MM.1S (cell line): ENCODE data around the gene MTCP1.

Source experiments
- DNase-seq: peaks from one replicate; pipeline ENCODE4 v3.0.0-alpha.2; 2015
- H2AFZ ChIP-seq: fragments of 300-600 bp; sonication (generic); 2 replicates; pipeline ENCODE4 v1.6.0; 2016; ENCODE audit warnings: antibody characterized with exemption, low read length
- H3F3A ChIP-seq: fragments of 300-600 bp; sonication (generic); 2 replicates; pipeline ENCODE4 v1.6.1; 2016; ENCODE audit warnings: mild to moderate bottlenecking, antibody characterized with exemption, low read length, moderate library complexity, mixed read lengths; ENCODE audit not compliant: insufficient read depth
- H3K27ac ChIP-seq: fragments of 300-600 bp; sonication (generic); 2 replicates; pipeline ENCODE4 v1.5.1; 2016; ENCODE audit warnings: mild to moderate bottlenecking, low read length
- H3K27me3 ChIP-seq: fragments of 300-600 bp; sonication (generic); replicated peaks from 2 replicates; pipeline ENCODE4 v1.6.0; 2016; ENCODE audit warnings: low read length; ENCODE audit not compliant: insufficient read depth
- H3K36me3 ChIP-seq: fragments of 300-600 bp; sonication (generic); replicated peaks from 2 replicates; pipeline ENCODE4 v1.6.1; 2016; ENCODE audit warnings: mild to moderate bottlenecking, low read length, mixed read lengths; ENCODE audit not compliant: insufficient read depth
- H3K4me1 ChIP-seq: fragments of 300-600 bp; sonication (generic); 2 replicates; pipeline ENCODE4 v1.6.1; 2016; ENCODE audit warnings: low read length, mixed read lengths
- H3K4me2 ChIP-seq: fragments of 300-600 bp; sonication (generic); 2 replicates; pipeline ENCODE4 v1.6.0; 2016; ENCODE audit warnings: low read depth, low read length
- H3K4me3 ChIP-seq: fragments of 300-600 bp; sonication (generic); 2 replicates; pipeline ENCODE4 v1.5.1; 2016; ENCODE audit warnings: low read length, mixed read lengths
- H3K79me2 ChIP-seq: fragments of 300-600 bp; sonication (generic); 2 replicates; pipeline ENCODE4 v1.6.1; 2016; ENCODE audit warnings: mixed run types, low read length, mixed read lengths
- H3K9ac ChIP-seq: fragments of 300-600 bp; sonication (generic); 2 replicates; pipeline ENCODE4 v1.6.1; 2016; ENCODE audit warnings: low read length, mixed read lengths
- H3K9me2 ChIP-seq: fragments of 300-600 bp; sonication (generic); replicated peaks from 2 replicates; pipeline ENCODE4 v1.6.1; 2016; ENCODE audit warnings: mild to moderate bottlenecking, low read length, mixed read lengths; ENCODE audit not compliant: insufficient read depth
- H3K9me3 ChIP-seq: fragments of 300-600 bp; sonication (generic); replicated peaks from 2 replicates; pipeline ENCODE4 v1.6.1; 2016; ENCODE audit warnings: mild to moderate bottlenecking, low read length, mixed read lengths; ENCODE audit not compliant: insufficient read depth
- H4K20me1 ChIP-seq: fragments of 300-600 bp; sonication (generic); 2 replicates; pipeline ENCODE4 v1.6.1; 2016; ENCODE audit warnings: mild to moderate bottlenecking, low read length, moderate library complexity, mixed read lengths; ENCODE audit not compliant: insufficient read depth
- EZH2 ChIP-seq: fragments of 300-600 bp; sonication (generic); optimal IDR thresholded peaks from 2 replicates; pipeline ENCODE3; 2017; ENCODE audit warnings: low read depth, mild to moderate bottlenecking, antibody characterized with exemption, low read length, mixed read lengths
- EZH2phosphoT487 ChIP-seq: fragments of 300-600 bp; sonication (generic); IDR thresholded peaks from 2 replicates; pipeline ENCODE4 v1.6.1; 2018; ENCODE audit warnings: antibody characterized with exemption, low read length
- TF ChIP-seq, protein P1 (sequence below): fragments of 300-600 bp; sonication (generic); IDR thresholded peaks from 2 replicates; pipeline ENCODE4 v1.5.1; 2016; ENCODE audit warnings: antibody characterized with exemption, low read length, mixed read lengths

MTCP1 gene

DNA sequence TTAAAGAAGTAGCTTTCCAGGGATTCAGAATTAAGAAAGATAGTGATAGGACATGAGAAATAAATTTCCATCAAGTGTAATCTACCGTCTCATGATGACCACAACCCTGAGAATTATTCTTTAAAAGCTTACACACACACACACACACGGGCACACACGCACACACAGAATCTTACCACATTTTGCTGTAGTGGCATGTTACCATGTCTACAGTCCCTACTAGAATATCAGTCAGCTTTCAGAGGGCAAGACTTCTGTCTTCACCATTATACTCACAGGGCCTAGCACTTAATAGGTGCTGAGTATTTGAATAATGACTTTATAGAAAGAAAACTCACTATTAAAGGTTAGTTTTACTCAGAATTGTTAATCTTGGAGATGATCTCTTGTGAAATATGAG lies 15.4 kb downstream of the MTCP1 start:
- Histone ChIP-seq H3K4me3 (no peak overlapping the region), H4K20me1 (no peaks in the 10 kb centered on the region), H3K9me3 (no peaks in the 10 kb centered on the region), H3K79me2 (no peaks in the 10 kb centered on the region), H3F3A (no peaks in the 10 kb centered on the region), H3K36me3 (no peaks in the 10 kb centered on the region), H3K27ac (no peak overlapping the region), H3K27me3 (no peaks in the 10 kb centered on the region), H2AFZ (no peak overlapping the region), H3K4me1 (0 out of 2 replicates have a peak, but pooled peaks cover 4% of the 10 kb centered on the region), H3K9me2 (no peaks in the 10 kb centered on the region), H3K4me2 (no peak overlapping the region), H3K9ac (no peak overlapping the region)
- TF ChIP-seq EZH2phosphoT487 (no peak), EZH2 (no peak)
- TF ChIP-seq, protein P1, sequence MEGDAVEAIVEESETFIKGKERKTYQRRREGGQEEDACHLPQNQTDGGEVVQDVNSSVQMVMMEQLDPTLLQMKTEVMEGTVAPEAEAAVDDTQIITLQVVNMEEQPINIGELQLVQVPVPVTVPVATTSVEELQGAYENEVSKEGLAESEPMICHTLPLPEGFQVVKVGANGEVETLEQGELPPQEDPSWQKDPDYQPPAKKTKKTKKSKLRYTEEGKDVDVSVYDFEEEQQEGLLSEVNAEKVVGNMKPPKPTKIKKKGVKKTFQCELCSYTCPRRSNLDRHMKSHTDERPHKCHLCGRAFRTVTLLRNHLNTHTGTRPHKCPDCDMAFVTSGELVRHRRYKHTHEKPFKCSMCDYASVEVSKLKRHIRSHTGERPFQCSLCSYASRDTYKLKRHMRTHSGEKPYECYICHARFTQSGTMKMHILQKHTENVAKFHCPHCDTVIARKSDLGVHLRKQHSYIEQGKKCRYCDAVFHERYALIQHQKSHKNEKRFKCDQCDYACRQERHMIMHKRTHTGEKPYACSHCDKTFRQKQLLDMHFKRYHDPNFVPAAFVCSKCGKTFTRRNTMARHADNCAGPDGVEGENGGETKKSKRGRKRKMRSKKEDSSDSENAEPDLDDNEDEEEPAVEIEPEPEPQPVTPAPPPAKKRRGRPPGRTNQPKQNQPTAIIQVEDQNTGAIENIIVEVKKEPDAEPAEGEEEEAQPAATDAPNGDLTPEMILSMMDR = no peak
- no peak for DNase-seq

DNA sequence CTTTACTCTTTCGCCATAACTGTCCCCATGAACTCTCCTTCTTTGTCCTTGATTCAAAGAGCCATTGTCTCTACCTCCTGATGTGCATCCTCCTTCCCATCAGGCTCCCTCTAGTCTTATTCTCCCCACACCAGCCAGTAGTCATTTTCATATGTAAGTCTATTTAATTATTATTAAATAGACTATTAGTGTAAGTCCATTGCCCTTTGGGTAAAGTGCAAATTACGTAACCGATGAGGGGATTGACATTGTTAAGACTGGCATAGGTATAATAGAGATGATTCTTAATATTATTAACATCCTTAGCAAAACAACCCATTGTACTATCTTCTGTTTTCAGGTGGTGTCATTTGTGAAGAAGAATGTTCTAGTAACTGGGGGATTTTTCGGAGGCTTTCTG lies 16.7 kb downstream of the MTCP1 start:
- Histone ChIP-seq H3K79me2 (no peaks in the 10 kb centered on the region), H3K36me3 (no peaks in the 10 kb centered on the region), H3K4me2 (no peak overlapping the region), H3K4me3 (no peak overlapping the region), H2AFZ (no peak overlapping the region), H3F3A (no peaks in the 10 kb centered on the region), H4K20me1 (no peaks in the 10 kb centered on the region), H3K27ac (no peak overlapping the region), H3K27me3 (no peaks in the 10 kb centered on the region), H3K9me3 (no peaks in the 10 kb centered on the region), H3K9me2 (no peaks in the 10 kb centered on the region), H3K4me1 (0 out of 2 replicates have a peak, but pooled peaks cover 4% of the 10 kb centered on the region), H3K9ac (no peak overlapping the region)
- TF ChIP-seq, protein P1 = no peak
- TF ChIP-seq EZH2phosphoT487 = no peak
- TF ChIP-seq EZH2 = no peak
- no peak for DNase-seq

DNA sequence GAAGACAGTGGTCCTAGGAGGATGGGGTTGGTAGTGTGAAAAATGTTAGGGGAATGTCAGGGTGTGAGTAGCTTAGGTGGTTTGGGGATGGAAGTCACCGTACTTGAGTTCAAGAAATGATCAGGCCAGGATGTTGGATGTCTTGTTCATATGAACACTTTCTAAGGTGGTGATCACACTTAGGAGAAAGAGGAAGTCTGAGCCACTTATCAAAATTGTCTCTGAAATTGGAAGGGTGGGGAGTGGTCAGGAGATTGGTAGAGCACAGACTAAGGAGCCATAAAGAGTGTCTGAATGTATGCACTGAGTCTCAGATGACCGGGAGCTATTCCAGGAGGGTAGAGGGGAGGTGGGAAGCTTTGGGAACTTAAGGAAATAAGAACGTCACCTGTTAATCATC lies 17.3 kb downstream of the MTCP1 start:
- Histone ChIP-seq H3F3A (no peaks in the 10 kb centered on the region), H3K4me2 (no peak overlapping the region), H3K4me1 (0 out of 2 replicates have a peak, but pooled peaks cover 4% of the 10 kb centered on the region), H3K9me3 (no peaks in the 10 kb centered on the region), H3K27ac (no peak overlapping the region), H3K79me2 (no peaks in the 10 kb centered on the region), H2AFZ (no peak overlapping the region), H4K20me1 (no peaks in the 10 kb centered on the region), H3K9me2 (no peaks in the 10 kb centered on the region), H3K4me3 (no peak overlapping the region), H3K27me3 (no peaks in the 10 kb centered on the region), H3K36me3 (no peaks in the 10 kb centered on the region), H3K9ac (no peak overlapping the region)
- DNase-seq = no peak
- no peak for TF ChIP-seq EZH2
- no peak for TF ChIP-seq EZH2phosphoT487
- TF ChIP-seq, protein P1 = no peak
